ENCODE measurements around the gene ZSWIM3.
A peak's percentile ranks its signal among the peaks of the same experiment; 100 is the strongest.
"Not testable (repeated sequence)": the region's sequence is repeated elsewhere in the genome, so short reads cannot be mapped to it uniquely, and the experiment has no call there.

ZSWIM3 gene

DNA sequence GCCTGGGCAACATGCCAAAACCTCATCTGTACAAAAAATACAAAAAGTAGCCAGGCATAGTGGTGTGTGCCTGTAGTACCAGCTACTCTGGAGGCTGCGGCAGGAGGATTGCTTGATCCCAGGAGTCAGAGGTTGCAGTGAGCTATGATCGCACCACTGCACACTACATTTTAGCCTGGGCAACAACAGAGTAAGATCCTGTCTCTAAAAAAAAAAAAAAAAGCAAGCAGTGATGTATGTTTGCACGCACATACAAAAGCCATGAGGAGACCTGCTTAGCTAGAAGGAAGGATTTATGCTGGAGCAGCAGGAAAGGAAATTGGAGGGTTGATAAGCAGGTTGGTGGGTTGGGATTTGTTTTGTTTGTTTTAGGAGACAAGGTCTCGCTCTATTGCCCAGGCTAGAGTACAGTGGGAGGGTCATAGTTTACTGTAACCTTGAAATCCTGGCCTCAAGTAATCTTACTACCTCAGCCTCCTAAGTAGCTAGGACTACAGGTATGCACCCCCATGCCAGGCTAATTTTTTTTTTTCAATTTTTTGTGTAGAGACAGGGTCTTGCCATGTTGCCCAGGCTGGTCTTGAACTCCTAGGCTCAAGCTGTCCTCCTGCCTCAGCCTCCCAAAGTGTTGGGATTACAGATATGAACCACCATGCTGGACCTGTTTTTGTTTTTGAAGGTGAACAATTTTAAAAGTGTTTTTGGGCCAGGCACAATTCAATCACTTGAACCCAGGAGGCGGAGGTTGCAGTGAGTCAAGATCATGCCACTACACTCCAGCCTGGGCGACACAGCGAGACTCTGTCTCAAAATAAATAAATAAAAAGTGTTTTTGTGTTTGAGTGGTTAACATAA, 4.0 kb downstream of the ZSWIM3 start:
- DNase-seq: no peak

DNA sequence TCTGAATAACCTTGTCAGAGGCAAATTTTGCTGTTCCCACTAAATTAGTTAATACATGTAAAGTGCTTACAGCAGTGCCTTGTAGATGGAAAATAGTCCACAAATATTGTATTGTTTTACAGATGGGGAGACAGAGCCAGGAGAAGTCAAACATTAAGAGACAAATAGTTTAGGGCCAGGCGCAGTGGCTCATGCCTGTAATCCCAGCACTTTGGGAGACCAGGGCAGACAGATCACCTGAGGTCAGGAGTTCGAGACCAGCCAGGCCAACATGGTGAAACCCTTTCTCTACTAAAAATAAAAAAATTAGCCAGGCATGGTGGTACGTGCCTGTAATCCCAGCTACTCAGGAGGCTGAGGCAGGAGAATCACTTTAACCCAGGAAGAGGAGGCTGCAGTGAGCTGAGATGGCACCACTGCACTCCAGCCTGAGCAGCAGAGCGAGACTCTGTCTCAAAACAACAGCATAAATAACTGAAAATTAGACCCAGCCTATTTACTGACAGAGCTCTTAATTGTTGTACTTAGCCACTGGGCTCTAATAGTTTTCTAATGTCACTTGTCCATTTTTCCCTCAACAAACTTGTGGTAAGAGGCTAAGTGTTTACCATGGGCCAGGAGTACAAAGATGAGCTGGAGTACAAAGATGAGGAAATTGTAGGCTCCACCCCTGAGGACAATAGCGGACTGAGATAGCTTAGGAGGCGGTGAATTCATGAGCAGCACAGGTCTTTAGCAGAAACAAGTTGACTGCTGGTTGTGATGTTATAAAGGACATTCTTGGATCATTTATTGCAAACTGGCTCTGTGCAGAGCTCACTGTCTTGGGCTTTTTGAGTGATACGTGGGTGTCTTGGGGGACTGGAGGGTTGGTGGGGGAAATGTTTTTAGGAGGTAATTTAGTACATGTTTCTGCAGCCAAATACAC, 6.4 kb downstream of the ZSWIM3 start:
- DNase-seq: no peak

DNA sequence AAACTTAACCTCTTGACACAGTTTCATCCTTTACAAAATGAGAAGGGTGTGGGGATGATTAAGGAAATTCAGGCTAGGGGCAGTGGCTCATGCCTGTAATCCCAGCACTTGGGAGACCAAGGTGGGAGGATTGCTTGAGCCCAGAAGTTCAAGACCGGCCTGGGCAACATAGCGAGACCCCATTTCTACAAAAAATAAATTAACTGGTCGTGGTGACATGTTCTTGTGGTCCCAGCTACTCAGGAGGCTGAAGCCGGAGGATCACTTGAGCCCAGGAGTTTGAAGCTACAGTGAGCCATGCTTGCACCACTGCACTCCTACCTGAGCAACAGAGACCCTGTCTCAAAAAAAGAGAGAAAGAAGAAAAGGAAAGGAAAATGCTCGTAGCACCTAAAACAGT, 9.0 kb downstream of the ZSWIM3 start:
- no peak for DNase-seq

DNA sequence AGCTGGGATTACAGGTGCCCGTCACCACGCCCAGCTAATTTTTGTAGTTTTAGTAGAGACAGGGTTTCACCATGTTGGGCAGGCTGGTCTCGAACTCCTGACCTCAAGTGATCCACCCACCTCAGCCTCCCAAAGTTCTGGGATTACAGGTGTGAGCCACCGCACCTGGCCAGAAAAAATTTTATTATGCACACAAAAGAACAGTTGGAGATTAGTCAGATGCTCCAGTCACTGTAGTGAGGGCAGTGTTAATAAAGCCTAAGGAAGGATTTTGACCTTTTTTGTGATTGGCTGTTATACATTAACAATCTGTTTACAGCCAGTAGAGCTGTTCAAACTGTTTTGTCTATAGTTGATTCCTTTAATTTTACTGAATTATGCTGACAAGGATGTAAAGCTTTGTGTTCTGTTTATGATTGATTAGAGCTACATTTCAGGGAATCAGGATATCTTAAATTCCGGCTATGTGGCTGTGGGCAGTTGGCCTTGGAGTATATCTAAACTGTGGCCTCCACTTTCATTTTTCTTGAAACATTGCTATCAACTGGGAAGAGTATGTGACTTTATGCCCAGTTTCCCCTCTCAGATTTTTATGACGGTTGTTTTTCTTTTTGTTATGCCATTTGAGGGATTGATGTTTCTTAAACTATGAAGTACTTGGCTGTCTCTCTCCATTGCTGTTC, 9.9 kb downstream of the ZSWIM3 start:
- no peak for DNase-seq

DNA sequence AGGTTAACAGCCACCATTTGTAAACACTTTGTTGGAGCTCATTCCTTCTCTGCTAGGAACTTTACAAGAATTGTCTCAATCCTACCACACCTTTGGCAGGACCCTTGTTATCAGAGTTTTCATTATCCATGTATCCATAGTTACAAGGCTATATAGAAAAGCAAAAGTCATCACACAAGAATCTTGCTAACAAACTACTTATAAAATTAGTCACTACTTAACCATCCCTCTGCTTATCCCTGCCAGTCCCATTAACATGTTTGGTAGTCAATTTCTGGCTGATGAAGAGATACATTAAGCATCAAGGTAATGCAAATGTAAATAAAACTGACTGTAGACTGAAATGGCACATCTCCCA, 10.4 kb downstream of the ZSWIM3 start:
- DNase-seq: no peak

DNA sequence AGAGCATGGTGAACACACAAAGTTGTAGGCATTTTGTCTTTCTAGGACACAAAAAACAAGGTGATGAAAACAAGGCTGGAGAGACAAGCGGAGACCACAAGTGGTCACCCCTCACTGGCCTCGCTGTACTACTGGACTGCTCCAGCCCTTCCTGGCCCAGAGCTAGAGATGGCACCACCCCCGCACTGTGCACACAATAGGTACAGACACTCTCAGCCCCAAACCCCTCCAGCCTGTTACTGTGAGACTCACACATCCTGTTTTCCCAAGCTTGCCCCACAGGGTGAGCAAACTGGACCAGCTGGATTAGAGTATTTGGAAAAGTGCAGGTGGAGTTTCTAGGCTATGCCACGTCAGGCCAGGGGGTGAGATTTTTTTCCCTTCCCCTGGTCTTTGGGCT, 15.2 kb downstream of the ZSWIM3 start:
- DNase-seq: no peak

DNA sequence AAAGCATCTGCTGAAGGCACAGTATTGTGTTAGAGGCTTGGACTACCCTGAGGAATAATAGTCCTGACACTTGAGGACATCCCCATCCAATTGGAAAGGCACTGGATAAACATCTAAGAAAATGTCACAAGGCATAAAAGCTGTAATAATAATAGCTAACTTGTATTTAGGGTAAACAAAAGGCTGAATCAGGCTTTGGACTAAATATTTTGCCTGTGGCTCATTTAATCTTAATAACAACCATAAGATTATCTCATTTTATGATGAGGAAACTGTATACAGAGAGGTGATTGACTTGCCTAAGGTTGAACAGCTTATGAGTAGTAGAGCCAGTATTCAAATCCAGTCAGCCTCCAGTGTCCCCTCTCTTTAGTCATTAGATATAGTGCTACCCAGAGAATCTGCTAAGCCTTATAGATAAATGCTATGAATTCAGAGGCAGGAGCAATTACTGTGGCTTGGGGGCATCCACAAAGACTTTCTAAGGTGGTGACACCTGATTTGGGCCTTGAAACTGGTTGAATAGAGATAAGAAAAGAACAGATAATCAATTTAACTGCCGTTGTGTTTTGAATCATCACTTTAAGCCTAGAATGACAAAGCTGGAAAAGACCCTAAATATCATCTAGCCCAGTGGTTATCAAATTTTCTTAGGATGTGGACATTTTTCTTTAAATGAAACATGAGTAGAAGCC, 16.1 kb downstream of the ZSWIM3 start:
- no peak for DNase-seq

DNA sequence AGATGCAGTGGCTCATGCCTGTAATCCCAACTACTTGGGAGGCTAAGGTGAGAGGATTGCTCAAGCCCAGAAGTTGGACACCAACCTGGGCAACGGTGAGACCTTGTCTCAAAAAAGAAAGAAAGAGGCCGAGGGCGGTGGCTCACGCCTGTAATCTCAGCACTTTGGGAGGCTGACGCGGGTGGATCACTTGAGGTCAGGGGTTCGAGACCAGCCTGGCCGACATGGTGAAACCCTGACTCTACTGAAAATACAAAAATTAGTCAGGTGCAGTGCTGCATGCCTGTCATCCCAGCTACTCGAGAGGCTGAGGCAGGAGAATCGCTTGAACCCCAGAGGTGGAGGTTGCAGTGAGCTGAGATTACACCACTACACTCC, 16.7 kb downstream of the ZSWIM3 start:
- not testable (repeated sequence) for DNase-seq

DNA sequence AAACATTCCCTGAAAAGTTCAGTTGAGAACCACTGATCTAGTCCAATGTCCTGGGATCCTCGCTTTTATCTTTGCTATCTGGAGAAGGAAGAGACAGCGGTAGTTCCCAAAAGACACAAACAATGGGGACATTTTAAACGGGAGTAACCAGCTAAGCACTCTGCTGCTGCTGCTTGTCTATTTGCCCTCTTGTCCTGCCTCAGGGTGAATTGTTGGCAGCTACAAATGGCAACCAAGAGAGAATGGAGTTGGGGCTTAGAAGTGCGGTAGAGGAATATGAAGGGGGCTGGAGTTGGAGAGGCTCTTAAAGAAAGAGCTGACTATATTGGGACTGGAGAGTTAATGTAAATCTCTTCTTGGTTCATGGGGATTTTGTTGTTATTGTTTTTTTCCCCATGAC, 17.2 kb downstream of the ZSWIM3 start:
- DNase-seq: no peak

DNA sequence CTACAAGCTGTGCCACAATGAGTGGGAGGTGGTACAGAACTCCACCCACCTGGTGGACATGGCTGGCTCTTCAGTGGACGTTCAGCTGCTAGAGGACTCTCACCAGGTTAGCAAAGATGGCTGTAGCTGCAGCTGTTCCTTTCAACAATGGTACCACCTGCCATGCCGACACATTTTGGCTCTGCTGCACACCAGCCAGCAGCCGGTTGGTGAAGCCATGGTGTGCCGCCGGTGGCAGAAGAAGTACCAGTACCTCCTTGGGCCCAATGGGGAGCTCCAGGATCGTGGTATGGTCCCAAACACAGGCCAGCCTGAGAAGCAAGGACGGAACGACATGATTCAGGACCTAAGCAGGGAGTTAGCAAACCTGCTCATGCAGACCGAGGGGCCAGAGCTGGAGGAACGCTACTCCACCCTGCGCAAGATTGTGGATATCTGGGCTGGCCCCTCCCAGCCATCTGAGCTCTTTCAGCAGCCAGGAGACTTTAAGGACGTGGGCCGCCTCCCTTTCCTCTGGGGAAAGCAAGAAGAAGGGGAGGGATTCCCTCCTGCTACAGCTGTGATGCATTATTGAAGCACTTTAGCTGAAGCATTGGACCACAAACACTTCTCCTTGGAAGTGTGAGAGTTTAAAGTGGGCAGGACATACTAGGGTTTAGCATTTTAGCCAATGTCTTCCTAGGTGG, 20.8 kb downstream of the ZSWIM3 start:
- DNase-seq: no peak

DNA sequence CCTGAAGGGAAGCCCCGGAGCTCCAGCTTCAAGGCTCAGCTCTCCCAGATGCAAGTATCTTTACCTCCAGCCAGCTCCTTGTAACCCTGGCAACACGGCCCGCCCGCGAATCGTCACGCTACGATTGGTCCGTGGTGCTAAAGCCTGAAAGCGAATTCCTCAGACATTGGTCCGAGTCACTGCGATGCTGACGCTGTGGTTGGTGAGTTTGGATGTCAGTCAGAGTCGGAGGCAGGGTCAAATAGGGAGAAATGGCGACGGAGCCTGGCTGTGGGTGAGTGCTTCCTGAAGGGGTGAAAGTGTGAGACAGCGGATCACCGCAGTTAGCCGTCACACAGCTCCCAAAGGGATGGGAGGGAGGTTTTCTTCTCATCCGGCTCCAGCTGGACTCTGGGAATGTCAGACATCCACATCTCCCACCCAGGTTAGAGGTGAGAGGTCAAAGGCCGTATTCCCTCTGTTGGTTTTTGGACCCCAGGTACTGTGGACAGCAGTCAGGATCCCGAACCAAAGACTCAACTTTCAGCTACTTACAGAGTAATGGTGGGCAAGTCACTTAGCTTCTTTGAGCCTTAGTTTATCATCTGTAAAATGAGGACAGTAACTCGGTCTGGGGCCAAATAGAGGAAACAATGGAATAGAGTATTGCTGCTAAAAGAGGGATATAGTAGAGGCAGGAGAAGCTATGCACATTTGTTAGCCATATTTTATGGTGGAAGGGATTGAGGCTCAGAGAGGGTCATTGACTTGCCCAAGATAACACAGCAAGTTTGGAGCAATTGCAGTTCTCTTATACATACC, 23.8 kb downstream of the ZSWIM3 start, which contains the start of gene ZSWIM1:
Gene ZSWIM1, plus strand, starts transcription at position 240 of the 801 bp plus-strand sequence. CDS start 1,366 bp downstream, outside the sequence.
- DNase-seq: peak; percentile 93 to 98 (median 95)

DNA sequence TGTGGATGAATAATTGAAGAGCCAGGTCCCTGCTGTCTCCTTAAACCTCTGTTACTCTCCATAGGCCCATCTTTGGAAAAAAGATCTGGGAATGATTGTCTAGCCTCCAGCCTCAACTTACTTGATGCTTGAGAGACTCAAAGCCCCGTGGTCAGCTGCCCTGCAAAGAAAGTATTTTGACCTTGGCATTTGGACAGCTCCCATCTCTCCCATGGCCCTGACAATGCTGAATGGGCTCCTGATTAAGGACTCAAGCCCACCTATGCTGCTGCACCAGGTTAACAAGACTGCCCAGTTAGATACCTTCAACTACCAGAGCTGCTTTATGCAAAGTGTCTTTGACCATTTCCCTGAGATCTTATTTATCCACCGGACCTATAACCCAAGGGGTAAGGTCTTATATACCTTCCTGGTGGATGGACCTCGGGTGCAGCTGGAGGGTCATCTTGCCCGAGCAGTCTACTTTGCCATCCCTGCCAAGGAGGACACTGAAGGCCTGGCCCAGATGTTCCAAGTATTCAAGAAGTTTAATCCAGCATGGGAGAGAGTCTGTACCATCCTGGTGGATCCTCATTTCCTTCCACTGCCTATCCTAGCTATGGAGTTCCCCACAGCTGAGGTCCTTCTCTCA, 25.2 kb downstream of the ZSWIM3 start:
- no peak for DNase-seq

DNA sequence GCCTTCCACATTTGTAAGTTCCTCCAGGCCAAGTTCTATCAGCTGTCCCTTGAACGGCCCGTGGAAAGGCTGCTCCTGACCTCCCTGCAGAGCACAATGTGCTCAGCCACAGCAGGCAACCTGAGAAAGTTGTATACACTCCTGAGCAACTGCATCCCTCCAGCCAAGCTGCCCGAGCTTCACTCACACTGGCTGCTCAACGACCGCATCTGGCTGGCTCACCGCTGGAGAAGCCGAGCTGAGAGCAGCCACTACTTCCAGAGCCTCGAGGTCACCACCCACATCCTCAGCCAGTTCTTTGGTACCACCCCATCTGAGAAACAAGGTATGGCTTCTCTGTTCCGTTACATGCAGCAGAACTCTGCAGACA, 25.7 kb downstream of the ZSWIM3 start:
- no peak for DNase-seq

DNA sequence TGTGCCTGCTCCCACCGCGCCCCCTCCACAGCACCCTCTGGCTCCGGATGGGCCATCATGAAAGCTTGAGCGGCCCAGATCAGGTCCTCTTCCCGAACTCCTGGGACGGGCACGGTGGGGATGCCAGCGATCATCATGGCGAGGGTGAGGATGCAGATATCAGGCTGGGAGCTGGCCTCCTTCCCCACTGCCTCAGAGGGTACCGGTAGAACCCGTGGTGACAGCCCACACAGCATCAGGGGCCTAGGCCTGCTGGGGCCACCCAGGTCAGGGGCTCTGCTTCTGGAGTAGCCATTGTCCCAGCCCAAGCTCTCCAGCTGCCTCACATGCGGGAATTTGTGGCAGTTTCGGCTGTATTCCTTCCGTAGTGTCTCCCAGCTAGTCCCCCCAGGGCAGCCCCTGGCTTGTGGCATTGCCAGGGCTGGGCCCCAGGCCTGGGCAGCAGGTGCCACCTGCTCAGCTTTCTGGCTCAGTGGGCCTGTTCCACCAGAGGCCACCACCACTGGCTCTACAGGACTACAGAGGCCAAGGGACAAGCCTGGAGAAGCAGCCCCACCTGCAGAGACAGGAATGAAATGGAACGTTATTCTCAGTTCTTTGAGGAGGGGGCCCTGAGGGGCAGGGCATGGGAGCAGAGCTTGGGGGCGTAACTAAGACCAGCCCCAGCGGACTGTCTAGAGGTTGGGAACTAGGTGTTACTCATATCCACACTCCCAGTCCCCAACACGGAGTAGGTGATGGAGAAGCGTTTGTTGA, 29.4 kb downstream of the ZSWIM3 start:
- DNase-seq: no peak

DNA sequence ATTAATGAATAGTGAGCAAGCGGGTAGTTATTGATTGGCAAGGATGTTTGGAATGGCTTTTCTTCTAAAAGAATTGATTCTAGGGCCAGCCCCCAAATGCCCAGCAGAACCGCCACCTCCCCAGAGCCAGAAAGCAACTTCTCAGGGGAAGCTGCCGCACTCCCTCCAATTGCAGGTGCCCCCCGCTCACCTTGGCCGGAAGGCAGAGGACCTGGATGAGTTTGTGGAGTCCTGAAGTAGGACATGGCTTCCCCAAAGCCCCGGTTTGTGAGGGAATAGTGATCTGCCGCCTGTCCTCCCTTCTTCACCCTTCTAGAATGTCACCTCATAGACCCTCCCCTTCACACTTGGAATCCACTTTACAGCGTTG, 29.9 kb downstream of the ZSWIM3 start, which contains the start of gene SPATA25:
Gene SPATA25, minus strand, starts transcription at position 277 of the 370 bp plus-strand sequence. Its CDS starts 32 bp downstream, at position 245.
- DNase-seq: no peak

DNA sequence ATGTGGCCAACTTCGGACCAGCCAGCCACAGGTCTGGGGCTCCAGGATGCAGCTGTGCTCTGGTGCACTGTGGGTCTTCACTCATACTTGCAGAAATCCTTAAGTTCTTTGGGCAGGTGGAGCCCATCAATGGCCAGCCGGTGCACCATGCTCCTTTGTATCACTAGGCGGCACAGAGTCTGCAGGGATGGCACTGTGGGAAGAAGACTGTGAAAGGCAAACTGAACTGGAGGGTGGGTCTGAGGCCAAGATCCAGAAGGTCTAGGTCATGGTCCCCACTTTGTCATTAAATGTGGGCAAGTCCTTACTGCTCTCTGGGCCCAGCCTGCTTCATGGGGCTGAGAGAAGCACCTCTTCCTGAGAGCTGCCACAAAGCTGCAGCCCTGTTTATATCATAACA, 31.3 kb downstream of the ZSWIM3 start:
- DNase-seq: no peak

DNA sequence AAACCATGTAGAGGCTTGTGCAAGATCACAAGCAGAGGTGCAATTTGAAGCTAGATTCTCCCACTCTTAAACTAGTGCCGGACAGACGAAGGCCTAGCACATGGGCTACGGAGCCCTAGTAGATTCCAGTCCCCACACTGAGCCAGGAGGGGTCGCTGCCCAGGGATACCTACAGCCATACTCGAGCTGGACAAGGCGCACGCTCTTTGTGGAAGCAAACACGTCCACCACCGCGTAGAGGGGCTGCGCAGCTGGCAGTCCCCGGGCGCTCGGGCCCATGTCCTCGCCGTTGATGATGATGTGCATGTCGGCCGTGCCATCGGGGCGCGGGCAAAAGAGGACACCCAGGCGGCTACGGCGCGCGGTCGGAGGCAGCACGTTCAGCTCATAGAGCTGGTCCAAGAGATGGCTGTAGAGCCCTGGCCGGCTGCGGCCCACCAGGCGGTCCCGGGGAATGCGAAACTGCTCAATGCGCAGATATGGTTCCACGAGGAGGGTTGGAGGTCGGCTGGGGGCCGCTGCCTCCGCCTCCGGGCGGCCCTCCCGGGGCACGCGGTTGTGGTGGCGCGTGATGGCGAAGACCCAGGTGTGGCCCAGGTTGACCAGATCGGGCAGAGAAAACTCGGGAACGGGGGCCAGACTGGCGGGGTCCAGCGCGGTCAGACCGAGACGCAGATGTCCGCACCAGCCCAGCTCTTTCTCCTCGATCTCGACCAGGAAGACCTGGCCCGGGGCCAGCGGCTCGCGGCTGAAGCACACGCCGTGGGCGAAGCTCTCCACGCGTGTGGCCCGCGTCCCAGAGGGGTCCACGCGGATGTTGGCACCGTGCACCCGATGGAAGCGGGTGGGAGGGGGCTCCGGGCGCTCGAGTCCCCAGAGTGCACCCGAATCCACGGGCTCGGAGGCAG, 32.9 kb downstream of the ZSWIM3 start:
- peak in 3 of 4 experiments; percentile 14 to 18 (median 15) for DNase-seq

All from activated CD4-positive, CD25-positive, alpha-beta regulatory T cell (primary cell).